BE2C (cell line): Measurements from ENCODE around the gene CTXN3.

ENCODE experiments used
- DNase-seq: peaks from one replicate; pipeline ENCODE4 v3.0.0-alpha.2; 2020
- H3K27me3 ChIP-seq: fragments of 250-450 bp; sonication (Bioruptor Pico); 2 replicates; pipeline ENCODE4 v1.5.1; 2020; ENCODE audit warnings: mild to moderate bottlenecking
- H3K36me3 ChIP-seq: fragments of 250-450 bp; sonication (Bioruptor Pico); 2 replicates; pipeline ENCODE4 v1.5.1; 2020; ENCODE audit warnings: mild to moderate bottlenecking
- H3K4me1 ChIP-seq: fragments of 250-450 bp; sonication (Bioruptor Pico); 2 replicates; pipeline ENCODE4 v1.5.1; 2020
- H3K4me3 ChIP-seq: 2 replicates; pipeline ENCODE4 v1.5.1; 2011; ENCODE audit warnings: low read depth, low read length
- H3K9me3 ChIP-seq: fragments of 250-450 bp; sonication (Bioruptor Pico); 2 replicates; pipeline ENCODE4 v1.5.1; 2020
- TF ChIP-seq, protein P1 (sequence below): IDR thresholded peaks from 2 replicates; pipeline ENCODE4 v1.5.1; 2012; ENCODE audit warnings: mild to moderate bottlenecking, low read depth, low read length

Gene CTXN3

DNA sequence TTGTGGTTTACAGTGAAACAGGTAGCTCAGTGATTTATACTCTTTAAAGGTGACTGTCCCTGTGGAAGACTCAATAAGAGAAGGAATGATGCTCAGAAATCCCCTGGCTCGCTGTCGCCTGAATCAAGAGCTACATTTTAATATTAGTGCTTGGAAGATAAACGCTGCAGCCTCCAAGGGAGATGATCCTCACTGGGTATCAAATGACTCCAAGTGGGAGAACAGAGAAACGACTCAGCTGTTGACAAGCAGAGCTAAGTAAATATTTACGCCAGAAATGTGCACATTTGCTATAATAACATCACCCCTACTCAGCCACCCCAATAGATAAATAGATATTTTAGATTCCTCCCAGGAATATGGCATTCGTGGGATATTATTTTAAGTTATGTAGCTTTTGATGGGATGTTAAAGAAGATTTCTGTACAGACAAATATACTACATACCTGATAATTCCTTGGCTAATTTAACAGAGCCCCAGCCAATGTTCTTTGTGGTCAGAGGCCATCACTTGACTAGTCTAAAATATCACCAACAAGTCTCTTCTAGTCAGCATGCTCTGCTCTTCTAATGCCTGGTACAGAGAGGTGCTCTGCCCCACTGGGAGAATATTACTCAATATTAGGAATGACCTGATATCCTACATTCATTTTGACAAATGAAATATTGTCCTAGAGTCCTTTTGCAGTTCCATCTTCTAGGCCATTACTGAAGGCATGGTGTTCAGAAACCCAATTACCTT, 36.0 kb downstream of the CTXN3 start:
- DNase-seq, result no peak
- no peaks in the 10 kb centered on the region; the same call in 1 of the 2 replicates for H3K27me3 ChIP-seq
- H3K4me1 ChIP-seq, result no peaks in the 10 kb centered on the region
- TF ChIP-seq, protein P1, sequence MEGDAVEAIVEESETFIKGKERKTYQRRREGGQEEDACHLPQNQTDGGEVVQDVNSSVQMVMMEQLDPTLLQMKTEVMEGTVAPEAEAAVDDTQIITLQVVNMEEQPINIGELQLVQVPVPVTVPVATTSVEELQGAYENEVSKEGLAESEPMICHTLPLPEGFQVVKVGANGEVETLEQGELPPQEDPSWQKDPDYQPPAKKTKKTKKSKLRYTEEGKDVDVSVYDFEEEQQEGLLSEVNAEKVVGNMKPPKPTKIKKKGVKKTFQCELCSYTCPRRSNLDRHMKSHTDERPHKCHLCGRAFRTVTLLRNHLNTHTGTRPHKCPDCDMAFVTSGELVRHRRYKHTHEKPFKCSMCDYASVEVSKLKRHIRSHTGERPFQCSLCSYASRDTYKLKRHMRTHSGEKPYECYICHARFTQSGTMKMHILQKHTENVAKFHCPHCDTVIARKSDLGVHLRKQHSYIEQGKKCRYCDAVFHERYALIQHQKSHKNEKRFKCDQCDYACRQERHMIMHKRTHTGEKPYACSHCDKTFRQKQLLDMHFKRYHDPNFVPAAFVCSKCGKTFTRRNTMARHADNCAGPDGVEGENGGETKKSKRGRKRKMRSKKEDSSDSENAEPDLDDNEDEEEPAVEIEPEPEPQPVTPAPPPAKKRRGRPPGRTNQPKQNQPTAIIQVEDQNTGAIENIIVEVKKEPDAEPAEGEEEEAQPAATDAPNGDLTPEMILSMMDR, result no peak
- H3K9me3 ChIP-seq, result no peaks in the 10 kb centered on the region
- no peaks in the 10 kb centered on the region for H3K36me3 ChIP-seq
- no peak overlapping the region for H3K4me3 ChIP-seq

DNA sequence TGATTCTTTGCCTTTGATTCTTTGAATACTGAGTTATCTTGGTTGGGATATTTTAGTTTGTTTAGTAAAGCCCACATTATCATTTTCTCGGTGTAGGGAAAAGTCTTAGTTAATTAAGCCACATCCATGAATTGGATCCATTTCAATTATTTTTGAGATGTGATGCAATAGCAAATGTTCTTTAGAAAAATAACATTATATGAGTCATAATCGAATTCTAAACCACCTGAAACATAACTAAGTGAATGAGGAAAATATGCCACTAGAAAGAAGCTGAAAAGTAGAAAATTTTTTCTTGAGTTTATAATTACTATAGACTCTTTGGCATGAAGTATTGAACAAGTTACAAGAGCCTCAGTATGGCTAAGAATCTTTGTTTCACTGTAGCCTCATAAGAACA, 36.8 kb downstream of the CTXN3 start:
- no peaks in the 10 kb centered on the region for H3K27me3 ChIP-seq
- DNase-seq, result no peak
- no peaks in the 10 kb centered on the region for H3K36me3 ChIP-seq
- no peaks in the 10 kb centered on the region for H3K9me3 ChIP-seq
- no peaks in the 10 kb centered on the region for H3K4me1 ChIP-seq
- no peak overlapping the region for H3K4me3 ChIP-seq
- TF ChIP-seq, protein P1, result no peak

DNA sequence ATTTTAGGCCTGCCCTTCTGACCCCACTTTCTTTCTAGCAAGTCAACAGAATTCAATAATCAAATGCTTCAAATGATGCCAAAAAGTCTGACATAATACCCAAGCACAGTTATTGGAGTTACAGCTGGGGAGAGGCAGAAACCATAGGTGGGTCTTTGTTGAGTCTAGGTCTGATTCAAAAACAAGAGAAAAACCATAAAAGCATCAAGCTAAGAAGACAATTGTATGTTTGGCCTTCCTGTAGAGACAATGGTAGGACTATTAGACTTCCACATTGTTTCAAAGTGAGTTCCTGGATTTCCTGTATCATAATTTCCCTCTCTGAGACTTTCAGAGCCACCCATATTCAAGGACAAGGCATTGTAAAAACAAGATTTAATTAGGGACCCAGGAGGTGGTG, 37.5 kb downstream of the CTXN3 start:
- no peaks in the 10 kb centered on the region for H3K27me3 ChIP-seq
- H3K4me3 ChIP-seq, result no peak overlapping the region
- H3K4me1 ChIP-seq, result no peaks in the 10 kb centered on the region
- DNase-seq, result no peak
- H3K9me3 ChIP-seq, result no peaks in the 10 kb centered on the region
- no peaks in the 10 kb centered on the region for H3K36me3 ChIP-seq
- TF ChIP-seq, protein P1, result no peak

DNA sequence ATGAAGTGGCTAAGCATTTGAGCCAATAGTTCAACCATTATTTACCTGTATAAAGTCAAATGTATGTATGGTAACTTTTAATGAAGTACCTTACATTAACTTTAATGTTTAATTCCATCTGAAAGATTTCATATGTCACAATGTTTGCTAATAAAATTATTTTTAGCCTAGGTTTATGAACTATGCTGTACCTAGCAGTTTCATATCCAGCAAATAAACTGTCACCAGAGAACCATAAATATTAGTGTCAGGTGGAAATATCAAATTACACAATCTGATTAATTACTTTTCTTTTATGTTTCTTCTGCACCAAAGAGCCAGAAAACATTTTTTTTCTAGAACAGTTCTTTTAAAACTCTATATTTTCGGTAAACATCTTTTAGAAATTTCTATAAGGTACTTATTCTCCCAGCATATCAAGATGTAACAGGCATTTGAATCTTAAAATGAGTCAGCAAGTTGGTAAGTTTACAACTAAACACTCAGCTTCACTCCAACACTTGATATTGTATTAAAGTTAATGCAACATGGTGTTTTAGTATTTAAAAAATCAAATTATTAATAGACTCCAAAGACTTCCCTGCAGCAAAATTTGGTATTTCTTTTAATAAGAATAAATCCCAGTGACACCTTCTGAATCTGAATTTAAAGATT, 45.8 kb downstream of the CTXN3 start:
- H3K4me3 ChIP-seq, result no peak overlapping the region
- no peak for DNase-seq
- H3K27me3 ChIP-seq, result peaks cover 2% of the 10 kb centered on the region; the same call in 1 of the 2 replicates
- no peaks in the 10 kb centered on the region for H3K36me3 ChIP-seq
- no peaks in the 10 kb centered on the region for H3K4me1 ChIP-seq
- H3K9me3 ChIP-seq, result no peaks in the 10 kb centered on the region
- TF ChIP-seq, protein P1, result no peak

DNA sequence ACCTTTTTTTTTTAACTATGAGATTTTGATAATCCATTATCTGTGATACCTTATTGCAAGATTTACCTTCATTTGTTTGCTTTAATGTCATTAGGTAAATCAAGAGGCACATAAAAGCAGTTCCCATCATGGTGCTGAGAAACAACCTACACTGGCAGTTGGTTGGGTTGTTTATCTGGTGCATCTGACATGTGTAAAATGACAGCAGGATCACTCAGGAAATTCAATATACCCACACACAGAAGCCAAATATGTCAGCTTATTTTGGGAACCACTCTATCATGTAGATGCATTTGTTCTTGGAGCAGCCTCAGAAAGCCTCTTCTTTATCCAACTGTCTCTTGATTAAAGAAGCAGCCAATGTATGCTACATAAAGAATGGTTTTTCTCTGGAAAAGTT, 46.5 kb downstream of the CTXN3 start:
- no peak overlapping the region for H3K4me3 ChIP-seq
- no peak for DNase-seq
- H3K9me3 ChIP-seq, result no peaks in the 10 kb centered on the region
- H3K4me1 ChIP-seq, result no peaks in the 10 kb centered on the region
- peaks cover 2% of the 10 kb centered on the region; the same call in 1 of the 2 replicates for H3K27me3 ChIP-seq
- TF ChIP-seq, protein P1, result no peak
- H3K36me3 ChIP-seq, result no peaks in the 10 kb centered on the region

DNA sequence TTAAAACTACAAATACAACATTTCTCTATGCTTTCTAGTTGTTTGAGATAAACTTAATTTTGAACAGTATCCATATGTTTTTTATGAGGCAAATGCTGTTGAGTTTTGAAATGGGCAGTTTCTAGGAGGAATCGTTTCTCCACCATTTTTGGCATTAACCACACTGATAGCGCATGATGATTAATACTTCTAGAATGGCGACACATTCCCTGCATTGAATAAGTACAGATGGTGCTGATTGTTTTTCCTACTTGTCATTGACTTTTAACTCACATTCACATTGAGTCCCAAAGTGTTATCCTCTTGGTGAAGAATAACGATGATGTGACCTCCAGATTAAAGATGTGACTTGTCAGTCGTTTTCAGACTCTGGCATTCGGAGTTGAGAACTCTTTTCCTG, 47.8 kb downstream of the CTXN3 start:
- TF ChIP-seq, protein P1, result no peak
- no peaks in the 10 kb centered on the region for H3K4me1 ChIP-seq
- H3K9me3 ChIP-seq, result no peaks in the 10 kb centered on the region
- H3K27me3 ChIP-seq, result peaks cover 2% of the 10 kb centered on the region; the same call in 1 of the 2 replicates
- H3K36me3 ChIP-seq, result no peaks in the 10 kb centered on the region
- no peak overlapping the region for H3K4me3 ChIP-seq
- no peak for DNase-seq
